Measurements from ENCODE around the gene TEX22. TPM values are rescaled to one million over a fixed set of nuclear protein-coding genes. Genes with fewer than 3 reads are reported as not detected.
"Not testable (repeated sequence)": the region's sequence is repeated elsewhere in the genome, so short reads cannot be mapped to it uniquely, and the experiment has no call there.

The TEX22 gene
- total RNA-seq, 1 donor from 2014 or later = 0.46 TPM

- no peaks in the 10 kb centered on the region for H3K27me3 ChIP-seq (ENCODE audit: control insufficient read depth, insufficient read depth, low read length)
- no peaks in the 10 kb centered on the region for H3K36me3 ChIP-seq (ENCODE audit: control insufficient read depth, insufficient read depth, low read length)
- no peak overlapping the region for H3K4me3 ChIP-seq (ENCODE audit: low read depth, low read length)
- DNase-seq (ENCODE audit: low read depth) = no peak
- TF ChIP-seq, protein P1, sequence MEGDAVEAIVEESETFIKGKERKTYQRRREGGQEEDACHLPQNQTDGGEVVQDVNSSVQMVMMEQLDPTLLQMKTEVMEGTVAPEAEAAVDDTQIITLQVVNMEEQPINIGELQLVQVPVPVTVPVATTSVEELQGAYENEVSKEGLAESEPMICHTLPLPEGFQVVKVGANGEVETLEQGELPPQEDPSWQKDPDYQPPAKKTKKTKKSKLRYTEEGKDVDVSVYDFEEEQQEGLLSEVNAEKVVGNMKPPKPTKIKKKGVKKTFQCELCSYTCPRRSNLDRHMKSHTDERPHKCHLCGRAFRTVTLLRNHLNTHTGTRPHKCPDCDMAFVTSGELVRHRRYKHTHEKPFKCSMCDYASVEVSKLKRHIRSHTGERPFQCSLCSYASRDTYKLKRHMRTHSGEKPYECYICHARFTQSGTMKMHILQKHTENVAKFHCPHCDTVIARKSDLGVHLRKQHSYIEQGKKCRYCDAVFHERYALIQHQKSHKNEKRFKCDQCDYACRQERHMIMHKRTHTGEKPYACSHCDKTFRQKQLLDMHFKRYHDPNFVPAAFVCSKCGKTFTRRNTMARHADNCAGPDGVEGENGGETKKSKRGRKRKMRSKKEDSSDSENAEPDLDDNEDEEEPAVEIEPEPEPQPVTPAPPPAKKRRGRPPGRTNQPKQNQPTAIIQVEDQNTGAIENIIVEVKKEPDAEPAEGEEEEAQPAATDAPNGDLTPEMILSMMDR (IDR thresholded peaks at IDR 0.05; ENCODE audit: insufficient read depth, low read length, poor library complexity, severe bottlenecking) = no peak
Measured at GRCh38 chr14:105356927-105357326, 41.4 kb upstream of the TEX22 start.

DNA sequence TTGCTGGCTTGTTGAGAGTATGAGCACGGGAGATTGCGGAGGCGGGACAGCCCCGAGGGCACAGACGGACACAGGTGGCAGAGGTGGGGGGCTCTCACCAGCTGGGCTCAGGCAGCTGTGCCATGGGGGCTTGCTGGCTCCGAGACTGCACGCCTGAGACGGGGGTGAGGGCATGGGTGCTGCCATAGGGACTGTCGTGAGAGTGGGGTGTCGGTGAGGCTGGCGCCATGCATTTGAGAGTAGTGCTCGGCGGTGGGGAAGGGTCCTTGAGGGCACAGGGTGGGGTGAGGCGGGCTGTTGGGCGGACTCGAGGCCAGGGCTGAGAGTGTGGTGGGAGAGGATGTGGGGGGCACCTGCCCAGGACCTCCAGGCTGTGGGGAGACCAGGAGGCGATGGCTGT is 40.7 kb upstream of the TEX22 start:
- no peak overlapping the region for H3K4me3 ChIP-seq (ENCODE audit: low read depth, low read length)
- H3K27me3 ChIP-seq (ENCODE audit: control insufficient read depth, insufficient read depth, low read length) = no peaks in the 10 kb centered on the region
- DNase-seq (ENCODE audit: low read depth) = no peak
- no peaks in the 10 kb centered on the region for H3K36me3 ChIP-seq (ENCODE audit: control insufficient read depth, insufficient read depth, low read length)
- TF ChIP-seq, protein P1 (IDR thresholded peaks at IDR 0.05; ENCODE audit: insufficient read depth, low read length, poor library complexity, severe bottlenecking) = no peak

- no peak overlapping the region for H3K4me3 ChIP-seq (ENCODE audit: low read depth, low read length)
- DNase-seq (ENCODE audit: low read depth) = no peak
- H3K27me3 ChIP-seq (ENCODE audit: control insufficient read depth, insufficient read depth, low read length) = no peaks in the 10 kb centered on the region
- TF ChIP-seq, protein P1 (IDR thresholded peaks at IDR 0.05; ENCODE audit: insufficient read depth, low read length, poor library complexity, severe bottlenecking) = no peak
- H3K36me3 ChIP-seq (ENCODE audit: control insufficient read depth, insufficient read depth, low read length) = no peaks in the 10 kb centered on the region
Measured at GRCh38 chr14:105358140-105358846, 40.0 kb upstream of the TEX22 start.

- Histone ChIP-seq H3K27me3 (ENCODE audit: control insufficient read depth, insufficient read depth, low read length) (no peaks in the 10 kb centered on the region), H3K36me3 (ENCODE audit: control insufficient read depth, insufficient read depth, low read length) (no peaks in the 10 kb centered on the region), H3K4me3 (ENCODE audit: low read depth, low read length) (no peak overlapping the region)
- TF ChIP-seq, protein P1 (IDR thresholded peaks at IDR 0.05; ENCODE audit: insufficient read depth, low read length, poor library complexity, severe bottlenecking) = no peak
- no peak for DNase-seq (ENCODE audit: low read depth)
Measured at GRCh38 chr14:105358943-105359342, 39.4 kb upstream of the TEX22 start.

DNA sequence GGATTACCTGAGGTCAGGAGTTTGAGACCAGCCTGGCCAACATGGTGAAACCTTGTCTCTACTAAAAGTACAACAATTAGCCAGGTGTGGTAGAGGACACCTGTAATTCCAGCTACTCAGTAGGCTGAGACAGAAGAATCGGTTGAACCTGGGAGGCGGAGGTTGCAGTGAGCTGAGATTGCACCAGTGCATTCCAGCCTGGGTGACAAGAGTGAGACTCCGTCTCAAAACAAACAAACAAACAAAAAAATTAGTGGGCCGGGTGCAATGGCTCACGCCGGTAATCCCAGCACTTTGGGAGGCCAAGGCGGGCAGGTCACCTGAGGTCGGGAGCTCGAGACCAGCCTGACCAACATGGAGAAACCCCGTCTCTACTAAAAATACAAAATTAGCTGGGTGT is 36.9 kb upstream of the TEX22 start:
- DNase-seq (ENCODE audit: low read depth); H3K36me3 ChIP-seq (ENCODE audit: control insufficient read depth, insufficient read depth, low read length); H3K4me3 ChIP-seq (ENCODE audit: low read depth, low read length); H3K27me3 ChIP-seq (ENCODE audit: control insufficient read depth, insufficient read depth, low read length): not testable (repeated sequence)

GRCh38 chr14:105363847-105364708 is 34.3 kb upstream of the TEX22 start:
- TF ChIP-seq, protein P1 (IDR thresholded peaks at IDR 0.05; ENCODE audit: insufficient read depth, low read length, poor library complexity, severe bottlenecking) = no peak
- no peak for DNase-seq (ENCODE audit: low read depth)
- Histone ChIP-seq H3K27me3 (ENCODE audit: control insufficient read depth, insufficient read depth, low read length) (no peaks in the 10 kb centered on the region), H3K36me3 (ENCODE audit: control insufficient read depth, insufficient read depth, low read length) (no peaks in the 10 kb centered on the region), H3K4me3 (ENCODE audit: low read depth, low read length) (no peak overlapping the region)

All from kidney epithelial cell (primary cell).